Endometrial microvascular endothelial cells (primary cell): Measurements from ENCODE around the gene RXRB. TPM values are rescaled to one million over a fixed set of nuclear protein-coding genes. Genes with fewer than 3 reads are reported as not detected.

Experiments used
- in situ Hi-C: cut with HindIII; loops from 2 replicates; pipeline ENCODE4 v1.10.0; 2017; ENCODE audit warnings: low sequenced_read_pairs, low pct_unique_long_range_greater_than_20kb; ENCODE audit errors: inconsistent ontology term
- total RNA-seq: library from RNA; depleted of rRNA; stranded (reverse); fragments of >200 nt; gene quantifications from one replicate; pipeline ENCODE4 v1.2.3, GENCODE V29; 2015; ENCODE audit errors: inconsistent ontology term

The RXRB gene
- total RNA-seq, 1 donor from 2014 or later: 19.3 TPM

DNA sequence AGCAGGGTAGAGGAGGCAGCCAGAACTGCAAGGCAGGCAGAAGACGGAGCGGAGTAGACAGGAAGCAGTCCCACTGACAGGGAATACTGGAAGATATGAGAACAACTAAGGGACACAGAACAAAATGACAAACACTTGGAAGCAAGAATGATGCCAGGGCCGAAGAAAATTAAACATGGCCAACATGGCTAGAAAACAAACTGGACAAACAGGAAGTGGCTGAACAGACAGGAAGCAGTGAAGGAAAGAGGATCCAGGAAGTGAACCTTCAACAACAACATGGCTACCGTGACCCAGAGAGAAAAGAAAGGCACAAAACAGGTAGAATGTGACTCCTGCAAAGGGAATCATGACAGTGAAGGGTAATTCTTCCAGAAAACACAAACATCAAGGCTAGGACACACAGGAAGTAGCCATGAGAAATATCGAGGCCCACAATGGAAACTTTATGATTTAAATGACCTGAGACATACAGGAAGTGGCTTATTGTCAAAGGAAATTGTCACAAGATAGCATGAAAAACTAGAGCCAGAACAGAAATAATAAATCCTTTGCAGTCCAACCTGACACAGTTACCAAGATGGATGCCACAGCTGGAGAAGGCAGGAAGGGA lies 17.3 kb downstream of the RXRB start:
- in situ Hi-C loops: no loop called here

DNA sequence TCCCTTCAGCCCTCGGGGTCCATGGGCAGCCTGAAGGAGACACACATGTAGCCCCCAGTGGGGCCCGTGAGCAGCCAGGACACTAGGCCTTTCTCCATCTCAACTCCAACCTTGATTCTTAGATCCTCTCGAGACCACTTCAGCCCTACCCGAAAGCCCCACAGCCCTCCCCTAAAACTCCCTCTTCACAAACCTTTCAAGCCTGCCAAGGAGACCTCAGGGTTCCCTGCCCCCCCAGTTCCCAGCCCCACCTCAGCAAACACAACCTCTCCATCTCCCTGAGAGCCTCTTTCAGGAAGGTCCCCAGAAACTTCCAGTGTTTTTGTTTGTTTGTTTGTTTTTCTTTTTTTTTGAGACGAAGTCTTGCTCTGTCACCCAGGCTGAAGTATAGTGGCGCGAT lies 19.3 kb downstream of the RXRB start:
- in situ Hi-C loops: no loop called here

DNA sequence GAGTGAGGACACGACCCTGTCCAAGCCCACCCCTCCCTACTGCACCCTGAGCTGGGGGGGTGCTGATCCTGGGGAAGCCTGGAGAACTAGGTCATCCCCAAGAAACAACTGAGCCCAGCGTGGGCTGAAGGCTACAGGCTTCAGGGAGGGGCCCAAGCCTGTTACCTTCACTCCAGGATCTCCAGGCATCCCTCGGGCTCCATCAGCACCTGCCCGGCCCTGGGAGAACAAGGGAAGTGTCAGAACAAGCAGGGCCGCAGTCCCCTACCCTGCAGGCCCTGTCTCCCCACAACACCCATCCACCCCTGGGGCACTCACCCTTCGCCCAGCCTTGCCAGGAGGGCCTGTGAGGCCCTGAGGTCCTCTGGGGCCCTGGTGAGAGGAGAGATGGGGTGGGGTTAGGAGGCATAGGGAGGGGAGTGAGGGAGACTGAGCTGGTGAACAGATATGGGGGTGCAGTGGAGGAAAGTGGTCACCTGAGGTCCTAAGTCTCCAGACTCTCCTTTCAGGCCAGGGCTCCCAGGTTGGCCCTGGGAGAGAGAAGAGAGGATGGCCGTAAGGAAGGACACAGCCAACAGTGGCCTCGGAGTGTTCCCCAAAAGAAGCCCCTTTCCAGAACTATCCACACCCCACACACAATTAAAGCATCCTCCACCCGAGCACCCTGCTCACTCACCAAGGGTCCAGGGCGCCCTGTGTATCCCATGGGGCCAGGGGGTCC lies 21.6 kb downstream of the RXRB start:
- in situ Hi-C loops: no loop called here

DNA sequence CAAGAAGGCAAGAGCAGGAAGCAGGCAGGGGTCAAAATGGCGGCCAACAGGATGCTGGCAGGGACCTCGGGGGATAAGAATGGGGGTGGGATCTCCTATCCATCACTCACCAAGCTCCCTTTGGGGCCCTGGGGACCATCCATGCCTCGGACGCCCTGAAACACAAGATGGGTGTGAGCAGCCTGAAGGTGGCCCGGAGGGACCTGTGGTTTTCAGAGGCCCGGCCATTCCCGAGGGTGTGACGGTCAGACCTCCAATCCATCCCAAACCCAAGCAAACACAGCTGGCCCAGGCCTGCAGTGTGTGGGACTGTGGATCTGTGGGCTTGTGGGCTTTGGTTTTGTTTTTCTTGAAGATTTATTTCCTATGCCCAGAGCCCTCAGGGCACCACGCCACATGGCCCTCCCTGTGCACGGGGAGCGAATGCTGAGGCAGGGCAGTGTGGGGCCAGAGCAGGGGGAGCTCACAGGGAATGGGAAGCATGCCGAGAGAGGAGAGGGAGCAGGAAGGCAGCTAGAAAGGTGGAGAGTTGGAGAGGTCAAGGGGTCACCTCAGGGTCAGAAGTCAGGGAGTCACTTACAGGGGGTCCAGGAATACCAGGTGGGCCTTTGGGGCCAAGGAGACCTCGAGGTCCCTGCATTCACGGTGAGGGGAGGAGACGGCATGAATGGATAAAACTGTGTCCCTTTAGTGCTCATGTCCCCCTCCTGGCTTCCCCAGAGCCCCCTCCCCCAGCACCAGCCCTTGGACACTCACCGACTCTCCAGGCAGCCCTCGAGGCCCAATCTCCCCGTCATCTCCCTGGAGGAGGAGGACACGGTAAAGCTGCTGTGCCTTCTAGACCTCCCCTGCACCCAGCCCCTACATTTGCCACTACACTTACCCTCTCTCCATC lies 22.7 kb downstream of the RXRB start:
- in situ Hi-C loops: no loop called here

DNA sequence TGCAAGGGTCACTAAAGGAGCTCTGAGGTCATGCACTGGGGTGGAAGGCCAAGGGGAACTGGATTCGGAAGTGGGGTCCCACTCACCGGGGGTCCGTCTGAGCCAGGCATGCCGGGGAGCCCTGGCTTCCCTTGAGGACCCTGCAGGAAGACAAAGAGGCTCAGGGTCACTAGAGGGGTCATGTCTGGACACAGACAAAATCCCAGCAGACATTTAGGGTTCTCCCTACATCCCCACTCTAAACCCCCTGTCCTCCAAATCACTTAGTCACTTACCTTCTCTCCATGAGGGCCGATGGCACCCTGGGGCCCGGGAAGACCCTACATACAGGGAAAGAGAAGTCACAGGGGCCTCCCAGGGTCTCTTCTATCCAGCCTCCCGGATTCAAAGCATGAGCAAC lies 23.6 kb downstream of the RXRB start:
- in situ Hi-C loops: no loop called here

DNA sequence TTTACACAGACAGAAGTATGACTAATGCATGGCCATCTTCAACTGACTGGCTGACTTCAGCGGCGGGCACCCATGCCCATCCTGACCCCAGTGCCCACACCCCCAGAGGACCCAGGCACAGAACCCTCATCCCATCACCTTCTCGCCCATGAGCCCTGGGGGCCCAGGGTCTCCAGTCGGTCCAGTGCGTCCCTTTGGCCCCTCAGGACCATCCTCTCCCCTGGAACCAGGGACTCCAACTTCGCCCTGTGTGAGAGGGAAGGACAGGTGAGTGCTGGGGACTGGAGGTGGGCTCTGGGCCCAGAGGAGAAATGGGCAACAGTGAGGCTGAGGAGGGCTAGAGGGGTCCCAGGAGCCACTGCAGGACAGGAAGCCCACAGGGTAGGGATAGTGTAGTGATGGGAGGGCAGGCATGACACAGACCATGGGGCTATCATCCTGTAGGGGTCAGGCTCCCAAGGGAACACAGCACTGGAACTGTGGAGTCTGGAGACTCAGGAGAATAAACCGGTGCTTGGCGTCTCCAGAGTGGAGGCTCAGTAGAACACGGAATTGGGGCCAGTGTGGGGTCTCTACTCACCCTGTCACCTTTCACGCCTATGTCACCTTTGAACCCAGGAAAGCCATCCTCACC lies 24.9 kb downstream of the RXRB start:
- in situ Hi-C loops: no loop called here

DNA sequence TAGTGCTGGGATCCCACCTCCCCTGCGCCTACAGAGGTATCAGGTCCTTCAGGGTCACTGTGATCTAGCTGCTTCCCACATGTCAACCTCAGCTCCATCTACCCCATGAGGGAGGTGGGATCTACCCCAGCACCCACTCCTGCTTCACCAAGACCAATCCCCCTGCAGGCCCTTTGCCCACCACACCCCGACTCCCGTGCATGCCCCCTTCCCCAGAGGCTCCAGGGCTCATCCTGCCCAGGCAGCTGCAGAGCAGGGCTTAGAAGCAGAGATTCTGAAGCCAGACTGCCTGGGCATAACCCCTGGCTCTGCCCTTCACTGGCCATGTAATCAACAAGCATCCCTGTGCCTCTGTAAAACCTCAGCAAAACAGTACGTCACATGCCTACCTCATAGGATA lies 25.7 kb downstream of the RXRB start:
- in situ Hi-C loops: no loop called here

DNA sequence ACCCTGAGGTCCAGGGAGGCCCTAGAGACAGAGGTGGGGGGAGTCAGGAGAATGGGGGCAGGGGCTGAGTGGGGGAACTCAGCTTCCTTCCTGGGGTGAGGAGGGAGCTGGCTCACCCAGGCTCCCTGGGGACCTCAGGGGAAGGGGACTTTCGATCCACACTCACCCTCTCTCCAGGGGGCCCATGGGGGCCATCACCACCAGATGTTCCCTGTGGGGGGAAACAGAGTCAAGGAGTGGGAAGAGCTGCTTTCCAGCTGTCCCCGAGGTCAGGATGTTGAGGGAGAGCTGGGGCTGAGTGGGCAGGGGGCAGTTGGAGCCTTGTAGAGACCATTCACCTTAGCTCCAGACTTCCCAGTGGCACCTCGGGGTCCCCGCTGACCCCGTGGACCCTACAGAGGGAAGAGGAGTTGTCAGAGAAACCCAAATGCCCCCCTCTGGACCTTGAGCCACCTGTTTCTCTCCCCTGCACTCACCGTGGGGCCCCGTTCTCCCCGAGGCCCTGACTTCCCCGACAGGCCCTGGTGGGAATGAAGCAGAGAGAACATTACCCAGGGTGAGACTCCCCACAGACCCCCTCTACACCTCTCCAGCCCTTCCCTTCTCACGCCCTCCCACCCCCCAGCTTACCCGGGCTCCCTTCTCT lies 26.8 kb downstream of the RXRB start:
- in situ Hi-C loops: no loop called here

DNA sequence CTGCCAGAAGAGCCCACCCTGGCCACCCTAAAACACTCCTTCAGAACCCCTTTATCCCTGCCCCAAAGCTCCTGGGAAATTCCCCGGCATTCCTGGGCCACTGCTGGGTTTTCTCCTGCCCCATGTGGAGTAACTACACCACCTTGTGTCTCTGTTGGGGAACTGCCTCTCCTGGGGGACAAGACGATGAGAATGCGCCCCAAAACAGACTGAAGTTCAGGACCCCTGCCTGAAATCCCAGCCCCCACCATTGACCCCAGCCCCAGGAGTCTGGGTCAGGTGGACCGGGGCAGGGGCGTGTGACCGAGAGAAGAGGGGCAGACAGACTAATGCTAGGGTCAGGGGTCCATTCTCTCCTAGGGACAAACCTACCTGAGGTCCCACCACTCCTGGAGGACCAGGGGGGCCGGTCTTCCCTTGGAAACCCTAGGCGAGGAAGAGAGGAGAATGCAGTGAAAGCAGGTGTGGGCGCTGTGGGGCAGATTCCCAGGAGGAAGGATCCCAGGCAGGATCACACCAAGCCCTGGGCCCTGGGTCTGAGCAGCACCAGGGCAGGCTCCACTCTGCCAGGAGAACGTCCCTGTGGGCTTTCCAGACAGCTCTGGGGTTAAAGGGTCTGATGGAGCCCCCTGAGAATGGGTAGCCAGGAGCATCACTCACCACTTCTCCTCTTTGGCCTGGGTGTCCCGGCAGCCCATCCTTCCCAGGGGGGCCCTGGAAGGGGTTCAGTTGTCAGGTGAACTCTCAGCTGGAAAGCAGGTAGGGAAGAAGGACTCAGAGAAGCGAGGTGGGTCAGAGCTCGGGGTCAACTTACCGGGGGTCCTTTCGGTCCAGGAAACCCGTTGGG lies 27.6 kb downstream of the RXRB start:
- in situ Hi-C loops: no loop called here

DNA sequence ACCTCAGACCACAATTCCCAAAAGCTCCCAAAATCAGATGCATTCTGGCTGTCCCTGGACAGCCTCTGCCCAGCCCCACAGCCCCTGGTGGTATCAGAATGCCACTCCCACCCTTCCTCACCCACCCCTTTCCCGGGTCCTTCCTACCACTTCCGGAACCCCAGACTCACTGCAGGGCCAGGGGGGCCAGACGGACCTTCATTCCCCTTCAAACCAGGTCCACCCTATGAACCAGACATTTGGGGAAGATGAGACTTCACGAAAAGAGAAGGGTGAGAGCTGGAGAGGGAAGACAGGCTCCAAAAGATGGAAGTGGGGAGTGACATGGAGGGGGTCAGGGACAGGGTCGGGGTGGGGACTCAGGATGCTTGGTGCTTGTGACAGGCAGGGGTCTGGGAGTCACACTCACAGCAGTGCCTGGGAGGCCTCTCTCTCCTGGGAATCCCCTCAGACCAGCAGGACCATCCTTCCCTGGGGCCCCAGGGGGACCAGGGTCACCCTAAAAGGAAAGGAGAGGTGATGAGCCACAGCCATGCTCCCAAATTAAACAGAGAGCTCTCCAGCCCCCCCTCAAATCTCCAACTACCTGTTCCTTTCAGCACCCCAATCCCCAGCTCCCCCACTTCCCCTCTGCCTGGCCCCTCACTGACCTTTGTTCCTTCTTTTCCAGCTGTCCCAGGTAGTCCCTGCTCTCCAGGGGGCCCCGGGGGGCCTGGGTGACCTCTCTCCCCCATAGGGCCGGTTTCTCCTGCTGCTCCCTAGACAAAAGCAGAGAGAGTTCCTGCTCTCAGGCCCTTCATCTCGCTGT lies 28.4 kb downstream of the RXRB start:
- in situ Hi-C loops: no loop called here

DNA sequence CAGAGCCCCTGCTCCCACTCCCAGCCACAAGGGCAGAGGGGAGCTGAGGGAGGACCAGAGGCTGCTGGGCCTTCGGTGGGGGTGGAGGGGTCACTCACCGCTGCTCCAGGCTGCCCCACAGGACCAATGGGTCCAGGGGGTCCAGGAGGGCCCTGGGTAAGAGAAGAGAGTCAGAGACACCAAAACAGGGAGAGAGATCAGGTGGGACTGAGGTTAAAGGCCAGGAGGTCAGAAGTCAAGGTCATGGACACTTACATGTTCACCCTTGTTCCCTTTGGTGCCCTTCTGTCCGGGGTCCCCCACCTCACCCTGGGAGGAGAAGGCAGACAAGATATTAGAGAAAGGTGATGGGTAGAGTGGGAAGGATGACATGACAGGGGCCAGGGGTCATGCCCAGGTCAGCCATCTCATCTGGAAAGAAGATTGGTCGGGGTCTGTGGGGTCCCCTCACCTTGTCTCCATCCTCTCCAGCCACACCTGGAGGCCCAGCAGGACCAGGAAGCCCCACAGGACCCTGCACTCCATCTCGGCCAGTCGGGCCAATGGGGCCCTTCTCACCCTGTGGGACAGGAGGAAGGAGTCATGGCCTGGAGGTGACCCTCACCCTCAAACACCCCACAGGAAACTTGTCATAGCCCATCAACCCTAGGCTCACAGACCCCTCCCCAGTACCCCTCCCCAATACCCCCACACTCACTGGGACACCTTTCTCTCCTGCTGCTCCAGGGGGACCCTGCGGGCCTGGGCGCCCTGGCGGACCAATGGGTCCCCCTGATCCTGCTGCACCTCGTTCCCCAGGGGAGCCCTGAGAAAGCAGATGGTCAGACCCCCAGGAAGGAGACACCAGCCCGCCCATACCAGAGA lies 29.2 kb downstream of the RXRB start:
- in situ Hi-C loops: no loop called here

DNA sequence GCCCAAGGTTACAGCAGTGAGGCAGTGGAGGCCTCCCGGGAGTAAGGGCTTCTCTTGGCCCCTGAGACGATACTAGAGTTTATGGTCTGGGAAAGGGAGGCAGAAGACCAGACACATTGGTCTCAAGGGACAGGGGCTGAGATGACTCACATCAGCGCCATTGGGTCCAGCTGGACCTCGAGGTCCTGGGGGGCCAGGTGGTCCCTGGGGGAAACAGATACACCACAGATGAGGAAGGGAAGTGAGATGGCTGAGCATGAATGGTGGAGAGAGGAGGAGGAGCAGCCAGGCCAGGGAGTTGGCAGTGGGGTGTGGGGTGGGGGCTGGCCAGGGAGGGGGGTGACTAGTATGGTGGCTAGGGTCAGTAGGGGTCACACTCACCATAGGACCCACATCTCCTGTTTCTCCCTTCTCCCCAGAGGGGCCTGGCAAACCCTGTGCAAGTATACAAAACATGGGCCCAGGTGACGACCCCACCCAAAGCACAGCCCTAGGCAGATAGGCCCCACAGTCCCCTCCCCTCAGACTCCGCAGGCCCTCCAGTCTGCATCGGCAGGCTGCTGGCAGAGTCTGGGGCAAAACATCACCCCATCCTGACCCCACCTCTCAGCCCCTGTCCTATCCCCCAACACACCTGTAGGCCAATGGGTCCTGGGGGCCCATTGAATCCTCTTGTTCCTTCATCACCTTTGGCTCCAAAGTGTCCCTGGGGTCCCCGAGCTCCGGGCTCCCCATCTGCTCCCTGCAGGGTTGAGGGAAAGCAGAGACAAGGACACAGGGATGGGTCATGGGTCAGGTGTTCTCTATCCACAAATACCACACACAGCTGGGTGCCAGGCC lies 30.1 kb downstream of the RXRB start:
- in situ Hi-C loops: no loop called here

DNA sequence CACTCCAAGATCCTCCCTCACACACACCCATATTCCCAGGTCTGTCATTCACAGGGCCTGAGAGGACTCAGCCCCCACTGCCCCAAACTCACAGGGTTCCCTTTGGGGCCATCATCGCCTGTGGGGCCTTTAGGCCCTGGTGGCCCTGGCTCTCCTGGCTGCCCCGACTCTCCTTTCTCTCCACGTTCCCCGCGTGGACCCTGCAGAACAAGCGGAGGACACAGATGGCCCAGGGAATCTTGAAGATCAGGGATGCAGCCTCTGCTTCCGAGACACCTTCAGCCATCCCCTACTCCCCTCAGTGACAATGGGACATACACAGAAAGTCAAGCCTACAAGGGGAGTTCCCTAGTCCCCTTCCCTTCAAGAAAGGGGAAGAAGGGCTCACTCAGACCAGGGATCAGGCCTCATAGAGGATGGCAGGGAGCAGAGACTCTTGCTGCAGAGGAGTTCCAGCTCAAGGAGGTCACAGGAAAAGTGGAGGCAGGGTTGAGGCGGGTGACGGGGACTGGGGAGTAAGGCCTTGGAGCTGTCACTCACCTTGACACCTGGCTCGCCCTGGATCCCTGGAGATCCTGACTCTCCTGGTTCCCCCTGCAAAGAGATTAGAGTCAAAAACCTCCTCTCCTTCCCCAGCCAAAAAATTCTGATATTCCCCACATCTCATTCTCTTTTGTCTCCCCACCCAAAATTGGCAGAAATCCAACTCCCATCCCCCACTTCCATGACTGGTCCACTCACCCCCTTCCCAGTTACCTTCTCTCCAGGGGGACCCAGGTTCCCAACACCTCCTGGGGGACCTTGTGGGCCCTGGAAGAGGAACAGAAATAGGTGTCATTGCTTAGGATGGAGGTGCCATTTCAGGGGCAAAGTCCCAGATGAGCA lies 30.9 kb downstream of the RXRB start:
- in situ Hi-C loops: no loop called here

DNA sequence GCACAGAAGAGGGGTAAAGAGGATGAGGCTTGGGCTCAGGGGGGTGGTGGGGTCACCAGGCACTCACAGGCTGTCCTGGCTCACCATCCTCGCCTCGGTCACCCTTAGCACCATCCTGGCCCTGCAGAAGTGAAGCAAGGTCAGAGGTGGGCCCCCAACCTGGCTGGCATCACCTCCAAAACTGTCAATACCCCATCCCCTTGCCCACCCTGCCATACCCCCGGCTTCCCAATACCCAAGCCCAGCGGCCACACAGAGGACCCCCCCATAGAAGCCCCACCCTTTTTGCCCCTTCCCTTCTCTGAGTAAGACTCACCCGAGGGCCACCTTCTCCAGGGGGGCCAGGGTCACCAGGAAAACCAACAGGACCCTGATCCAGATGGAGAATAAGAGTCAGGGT lies 31.8 kb downstream of the RXRB start:
- in situ Hi-C loops: no loop called here

DNA sequence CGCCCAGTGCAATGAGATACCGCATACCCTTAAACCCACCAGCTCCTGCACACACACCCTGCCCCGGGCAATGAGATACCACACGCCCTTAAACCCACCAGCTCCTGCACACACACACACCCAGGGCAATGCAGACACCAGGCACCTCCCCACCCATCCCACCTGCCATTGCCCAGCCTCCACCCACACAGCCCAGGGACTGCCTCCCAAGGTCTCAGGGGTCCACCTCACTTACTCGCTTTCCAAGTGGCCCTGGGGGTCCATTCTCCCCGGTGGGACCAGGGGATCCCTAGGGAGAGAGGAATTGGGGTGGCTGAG lies 32.2 kb downstream of the RXRB start:
- in situ Hi-C loops: no loop called here
